Endothelial cell (in vitro differentiated cells): ENCODE results near the gene CIBAR2. TPM values are rescaled to one million over a fixed set of nuclear protein-coding genes. Genes with fewer than 3 reads are reported as not detected.

Experiments
- DNase-seq: peaks from one replicate; pipeline ENCODE4 v3.0.0; 2021; ENCODE audit warnings: low spot score
- H3K27ac Mint-ChIP-seq: one replicate; pipeline ENCODE4 v1.8.0; 2021; ENCODE audit warnings: mixed read lengths, inconsistent platforms; ENCODE audit not compliant: unreplicated experiment
- H3K27me3 Mint-ChIP-seq: one replicate; pipeline ENCODE4 v1.8.0; 2021; ENCODE audit warnings: mild to moderate bottlenecking, moderate library complexity, mixed read lengths, inconsistent platforms; ENCODE audit not compliant: unreplicated experiment
- H3K36me3 Mint-ChIP-seq: one replicate; pipeline ENCODE4 v1.8.0; 2021; ENCODE audit warnings: mild to moderate bottlenecking, low read depth, mixed read lengths, inconsistent platforms; ENCODE audit not compliant: unreplicated experiment
- H3K4me1 Mint-ChIP-seq: one replicate; pipeline ENCODE4 v1.8.0; 2021; ENCODE audit warnings: mild to moderate bottlenecking, mixed read lengths, inconsistent platforms; ENCODE audit not compliant: unreplicated experiment
- H3K4me3 Mint-ChIP-seq: one replicate; pipeline ENCODE4 v1.8.0; 2021; ENCODE audit warnings: mild to moderate bottlenecking, mixed read lengths, inconsistent platforms; ENCODE audit not compliant: unreplicated experiment
- H3K9me3 Mint-ChIP-seq: one replicate; pipeline ENCODE4 v1.8.0; 2021; ENCODE audit warnings: mixed read lengths, inconsistent platforms; ENCODE audit not compliant: unreplicated experiment
- total RNA-seq: library from RNA; stranded (reverse); fragmentation: NEBNext Ultra II Directional; extraction: Animal tissue kit (Norgen Biotek cat#: 25700); gene quantifications from one replicate; pipeline ENCODE4 v1.2.1, GENCODE V29; 2021; ENCODE audit not compliant: unreplicated experiment
- TF ChIP-seq, protein P1 (sequence below): fragments of 200-600 bp; sonication (generic); IDR thresholded peaks from one replicate; pipeline ENCODE4 v1.5.0; 2021; ENCODE audit warnings: antibody characterized with exemption; ENCODE audit not compliant: unreplicated experiment

The CIBAR2 gene
- total RNA-seq, 1 donor from 2014 or later: not detected

DNA sequence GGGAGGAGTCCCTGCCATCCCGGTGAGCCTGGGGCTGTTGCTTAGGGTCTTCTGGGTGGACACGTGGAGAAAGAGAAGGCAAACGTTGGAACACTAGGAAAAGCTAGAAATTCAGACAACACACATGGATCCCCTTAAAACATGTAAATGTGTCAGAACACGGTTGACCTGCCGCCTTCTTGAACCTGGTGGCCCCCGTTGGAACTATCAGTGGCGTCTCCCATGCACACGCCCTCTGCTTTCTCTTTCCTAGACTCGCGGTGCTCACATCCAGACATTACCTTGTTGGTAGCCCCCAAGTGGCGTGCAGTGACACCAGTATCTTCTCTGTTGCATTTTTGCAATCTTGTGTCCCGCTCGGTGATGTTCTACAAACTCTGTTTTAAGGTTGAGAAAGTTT lies 18.6 kb downstream of the CIBAR2 start:
- Mint-ChIP-seq H3K9me3 (no peaks in the 10 kb centered on the region), H3K27me3 (peaks cover 4% of the 10 kb centered on the region), H3K36me3 (peaks cover 3% of the 10 kb centered on the region), H3K27ac (no peak overlapping the region), H3K4me1 (peaks cover 13% of the 10 kb centered on the region), H3K4me3 (no peak overlapping the region)
- no peak for DNase-seq
- TF ChIP-seq, protein P1, sequence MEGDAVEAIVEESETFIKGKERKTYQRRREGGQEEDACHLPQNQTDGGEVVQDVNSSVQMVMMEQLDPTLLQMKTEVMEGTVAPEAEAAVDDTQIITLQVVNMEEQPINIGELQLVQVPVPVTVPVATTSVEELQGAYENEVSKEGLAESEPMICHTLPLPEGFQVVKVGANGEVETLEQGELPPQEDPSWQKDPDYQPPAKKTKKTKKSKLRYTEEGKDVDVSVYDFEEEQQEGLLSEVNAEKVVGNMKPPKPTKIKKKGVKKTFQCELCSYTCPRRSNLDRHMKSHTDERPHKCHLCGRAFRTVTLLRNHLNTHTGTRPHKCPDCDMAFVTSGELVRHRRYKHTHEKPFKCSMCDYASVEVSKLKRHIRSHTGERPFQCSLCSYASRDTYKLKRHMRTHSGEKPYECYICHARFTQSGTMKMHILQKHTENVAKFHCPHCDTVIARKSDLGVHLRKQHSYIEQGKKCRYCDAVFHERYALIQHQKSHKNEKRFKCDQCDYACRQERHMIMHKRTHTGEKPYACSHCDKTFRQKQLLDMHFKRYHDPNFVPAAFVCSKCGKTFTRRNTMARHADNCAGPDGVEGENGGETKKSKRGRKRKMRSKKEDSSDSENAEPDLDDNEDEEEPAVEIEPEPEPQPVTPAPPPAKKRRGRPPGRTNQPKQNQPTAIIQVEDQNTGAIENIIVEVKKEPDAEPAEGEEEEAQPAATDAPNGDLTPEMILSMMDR: no peak

DNA sequence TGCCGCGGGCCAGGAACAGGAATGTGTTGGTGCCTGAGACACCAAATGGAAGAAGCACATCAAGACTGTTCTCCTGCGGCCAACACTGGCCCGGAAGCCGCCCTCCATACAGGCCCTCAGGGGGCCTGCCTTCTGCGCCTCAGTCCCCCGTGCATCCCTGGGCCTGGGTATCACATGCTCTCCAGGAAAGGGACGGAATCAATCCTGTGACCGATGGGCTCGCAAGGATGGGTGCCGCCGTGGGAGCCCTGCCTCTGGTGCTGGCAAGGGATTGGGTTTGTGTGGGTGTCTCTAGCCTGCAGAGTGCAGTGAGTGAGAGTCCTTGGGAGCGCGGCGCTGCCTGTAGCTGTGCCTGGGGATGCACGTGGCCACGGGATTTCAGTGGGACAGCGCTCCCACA lies 19.4 kb downstream of the CIBAR2 start:
- peaks cover 13% of the 10 kb centered on the region for H3K4me1 Mint-ChIP-seq
- no peak overlapping the region for H3K27ac Mint-ChIP-seq
- no peak for DNase-seq
- H3K27me3 Mint-ChIP-seq: peaks cover 4% of the 10 kb centered on the region
- TF ChIP-seq, protein P1: no peak
- no peaks in the 10 kb centered on the region for H3K9me3 Mint-ChIP-seq
- no peak overlapping the region for H3K4me3 Mint-ChIP-seq
- H3K36me3 Mint-ChIP-seq: peaks cover 3% of the 10 kb centered on the region

DNA sequence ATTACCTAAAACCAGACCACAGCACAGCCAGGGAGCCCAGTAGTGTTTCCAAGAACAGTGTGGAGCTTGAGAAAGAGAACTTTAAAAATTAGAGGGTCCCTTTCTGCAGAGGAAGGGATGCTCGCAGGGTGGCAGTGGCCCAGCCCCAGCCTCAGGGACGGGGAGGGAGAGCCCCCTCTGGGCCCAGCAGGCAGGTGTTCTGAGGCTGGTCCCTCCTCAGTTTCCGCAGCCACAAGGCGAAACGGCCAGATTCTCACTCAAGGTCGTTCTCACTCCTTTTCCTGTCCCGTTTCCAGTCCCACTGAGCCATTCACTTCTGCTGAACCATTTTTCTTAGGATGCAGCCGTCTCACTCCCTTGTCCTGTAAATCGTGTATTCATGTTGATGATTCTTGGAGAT lies 20.0 kb downstream of the CIBAR2 start:
- H3K4me1 Mint-ChIP-seq: peaks cover 13% of the 10 kb centered on the region
- TF ChIP-seq, protein P1: no peak
- peaks cover 5% of the 10 kb centered on the region for H3K27me3 Mint-ChIP-seq
- peaks cover 3% of the 10 kb centered on the region for H3K36me3 Mint-ChIP-seq
- DNase-seq: no peak
- no peak overlapping the region for H3K27ac Mint-ChIP-seq
- no peak overlapping the region for H3K4me3 Mint-ChIP-seq
- no peaks in the 10 kb centered on the region for H3K9me3 Mint-ChIP-seq

DNA sequence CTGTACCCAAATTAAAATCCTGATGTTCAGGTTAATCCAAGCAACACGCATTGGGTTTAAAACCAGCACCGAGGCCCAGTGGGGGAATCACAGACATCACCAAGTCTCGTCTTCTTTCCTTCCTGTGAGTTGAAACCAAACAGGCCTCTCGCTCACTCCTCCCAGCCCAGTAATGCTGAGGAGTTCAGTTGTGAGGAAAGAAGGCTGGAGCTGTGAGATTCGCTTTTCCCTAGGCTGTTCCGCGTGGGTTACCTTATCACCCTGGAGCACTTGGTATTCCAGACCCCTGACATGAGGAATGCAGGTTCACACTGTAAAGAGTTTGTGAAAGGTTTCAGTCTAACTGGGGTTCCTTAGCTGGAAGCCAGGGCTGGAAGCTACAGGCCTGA lies 20.8 kb downstream of the CIBAR2 start:
- no peaks in the 10 kb centered on the region for H3K9me3 Mint-ChIP-seq
- H3K27ac Mint-ChIP-seq: no peak overlapping the region
- H3K4me3 Mint-ChIP-seq: no peak overlapping the region
- peaks cover 13% of the 10 kb centered on the region for H3K4me1 Mint-ChIP-seq
- H3K36me3 Mint-ChIP-seq: peaks cover 3% of the 10 kb centered on the region
- TF ChIP-seq, protein P1: no peak
- no peak for DNase-seq
- H3K27me3 Mint-ChIP-seq: peaks cover 5% of the 10 kb centered on the region

DNA sequence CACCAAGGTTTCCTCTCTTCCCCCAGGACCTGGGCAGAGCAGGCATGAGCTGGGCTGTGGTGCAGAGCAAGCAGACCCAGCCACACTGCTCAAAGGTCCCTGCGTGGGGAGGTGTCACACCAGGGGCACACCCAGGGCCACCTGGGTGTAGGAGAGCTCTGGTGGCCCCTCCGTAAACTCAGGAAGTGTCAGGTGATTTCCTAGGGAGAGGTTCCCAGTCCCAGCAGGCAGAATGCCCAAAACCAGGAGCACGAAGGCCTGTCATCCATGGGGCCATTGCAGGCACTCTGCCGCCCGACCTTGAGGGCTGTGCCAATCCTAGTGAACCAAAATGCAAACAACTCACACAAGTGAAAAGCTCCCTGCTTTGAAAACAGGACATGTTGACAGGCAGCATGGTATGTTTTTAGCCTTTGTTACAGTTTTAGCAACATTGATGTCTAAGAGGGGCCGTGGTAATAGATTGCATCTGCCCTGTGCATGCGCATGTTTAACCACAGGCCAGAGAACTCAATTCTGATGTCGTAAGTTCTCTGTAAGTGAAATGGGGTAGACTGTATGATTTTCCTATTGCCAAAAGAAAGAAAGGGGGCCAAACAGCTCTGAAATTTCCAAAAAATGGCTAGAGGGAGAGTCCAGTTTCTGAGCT lies 21.3 kb downstream of the CIBAR2 start:
- Mint-ChIP-seq H3K27me3 (peaks cover 5% of the 10 kb centered on the region), H3K36me3 (peaks cover 3% of the 10 kb centered on the region), H3K4me1 (peaks cover 13% of the 10 kb centered on the region), H3K4me3 (no peak overlapping the region), H3K27ac (no peak overlapping the region), H3K9me3 (no peaks in the 10 kb centered on the region)
- TF ChIP-seq, protein P1: no peak
- DNase-seq: no peak
